Measurements from ENCODE around the gene OLFML2B.

The OLFML2B gene

DNA sequence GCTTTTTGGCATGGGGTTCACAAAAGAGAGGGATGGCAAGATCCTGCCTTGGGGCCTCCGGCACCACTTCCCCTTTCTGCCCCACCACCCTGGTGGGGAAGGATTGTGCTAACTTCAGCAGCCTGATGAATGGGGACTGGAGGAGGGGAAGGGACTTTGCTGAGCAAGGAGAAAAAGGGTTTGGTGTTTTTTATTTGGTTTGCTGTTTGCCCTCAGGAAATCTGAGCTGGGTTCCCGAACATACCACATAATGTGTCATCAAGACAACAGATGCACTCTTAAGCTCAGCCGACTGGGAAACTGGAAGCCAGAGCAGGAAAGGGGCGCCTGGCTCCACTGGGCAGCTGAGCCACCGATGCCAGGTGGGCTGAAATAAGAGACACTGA, 19.8 kb downstream of the OLFML2B start:
- peak; percentile 89 for DNase-seq

DNA sequence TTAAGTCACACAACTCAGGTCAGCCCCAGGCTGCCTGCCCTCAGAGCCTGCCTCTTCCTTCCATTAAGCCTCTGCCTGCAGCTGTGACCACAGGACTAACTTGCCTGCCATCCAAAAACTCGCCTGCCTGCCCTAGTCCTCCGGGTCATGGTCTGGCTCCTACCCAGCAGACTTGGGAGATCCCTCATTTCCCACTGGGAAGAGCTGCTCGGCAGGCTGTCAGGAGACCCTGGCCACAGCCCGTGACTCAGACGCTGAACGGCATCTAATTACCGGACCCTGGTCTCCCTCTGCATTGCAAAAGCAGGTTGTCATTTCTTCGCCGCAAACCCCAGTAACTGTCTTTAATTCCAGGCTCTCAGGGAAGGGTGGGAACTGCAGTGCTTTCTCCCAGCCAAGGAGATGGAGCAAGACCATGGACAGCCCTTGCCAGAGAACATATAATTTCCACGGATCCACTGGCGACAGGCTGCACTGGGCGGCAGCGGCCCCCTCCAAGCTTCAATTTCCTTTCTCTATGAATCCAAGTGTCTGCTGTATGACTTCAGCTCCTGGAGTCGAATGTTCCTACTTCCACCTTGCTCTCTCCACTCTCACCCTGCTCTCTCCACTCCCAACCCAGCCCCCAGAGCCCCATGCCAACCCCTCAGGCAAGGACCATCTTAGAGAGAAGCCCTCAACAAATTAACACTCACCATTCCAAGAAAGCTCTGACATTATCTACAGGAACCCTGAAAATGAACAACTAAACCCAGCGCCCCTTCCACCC, 20.4 kb downstream of the OLFML2B start:
- DNase-seq: peak; percentile 97

DNA sequence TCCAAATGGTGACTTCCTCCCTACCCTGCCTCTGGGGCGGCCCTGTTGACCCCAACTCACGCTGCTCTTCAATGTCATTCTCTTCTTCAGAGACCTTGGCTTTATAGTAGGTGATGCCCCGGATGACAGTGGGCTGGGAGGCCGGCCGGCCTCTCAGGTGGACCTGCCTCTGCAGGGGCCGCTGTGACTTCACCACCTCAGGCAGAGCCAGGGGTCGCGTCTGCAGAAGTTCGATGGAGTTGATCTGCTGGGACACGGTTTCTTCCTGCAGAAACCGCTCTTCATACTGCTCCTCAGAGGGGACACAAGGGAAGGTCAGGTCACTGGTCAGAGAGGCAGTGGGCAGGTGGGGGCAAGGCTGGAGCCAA, 23.6 kb downstream of the OLFML2B start:
- DNase-seq: no peak

DNA sequence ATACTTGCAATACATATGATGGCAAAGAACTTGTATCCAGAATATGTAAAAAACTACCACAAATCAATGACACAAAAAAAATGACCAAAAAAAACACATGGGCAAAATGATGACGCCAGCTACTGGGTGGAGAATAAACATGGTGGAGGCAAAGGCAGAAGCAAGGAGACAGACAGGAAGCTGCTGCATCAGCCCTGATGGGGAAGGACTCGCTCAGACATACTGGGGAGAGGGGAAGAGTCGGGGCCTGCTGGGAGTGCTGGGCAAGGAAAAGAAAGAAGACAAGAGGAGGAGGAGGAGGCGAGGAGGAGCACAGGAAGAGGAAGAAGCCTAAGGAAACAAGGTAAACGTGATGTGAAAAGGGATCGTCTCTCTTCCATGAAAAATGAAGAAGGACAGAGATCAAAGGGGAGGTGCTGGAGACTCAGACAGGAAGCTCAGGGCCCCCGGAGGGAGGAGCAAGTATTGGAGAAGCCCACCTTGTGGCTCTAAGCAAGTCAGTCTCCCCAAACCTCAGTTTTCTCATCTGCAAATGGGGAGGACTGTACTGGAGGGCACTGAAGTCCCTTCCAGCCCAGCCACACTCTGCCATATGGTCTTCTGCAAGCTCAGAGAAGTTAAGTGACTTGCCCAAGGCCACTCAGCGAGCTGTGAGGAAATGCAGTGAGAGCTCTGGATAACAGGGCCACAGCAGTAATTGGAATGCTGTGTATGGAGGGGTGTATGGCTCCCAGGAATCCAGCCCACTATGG, 24.2 kb downstream of the OLFML2B start:
- DNase-seq: no peak

DNA sequence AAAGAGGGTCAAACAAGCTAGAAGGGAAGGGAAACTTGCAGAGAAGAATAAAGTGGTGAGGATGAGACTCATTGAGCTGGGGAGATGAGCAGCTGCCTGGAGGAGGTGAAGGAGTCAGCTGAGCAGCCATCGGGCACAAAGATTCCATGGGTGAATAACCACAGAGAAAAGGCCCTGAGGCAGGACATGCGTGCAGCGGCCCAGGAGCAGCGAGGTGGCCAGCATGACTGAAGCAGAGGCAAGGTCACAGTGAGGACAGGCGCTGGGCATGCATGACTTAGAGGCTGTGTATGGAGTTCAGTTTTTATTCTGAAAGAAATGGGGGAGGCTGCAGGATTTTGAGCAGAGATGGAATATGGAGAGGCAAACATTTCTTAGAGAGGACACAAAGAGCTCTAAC, 24.9 kb downstream of the OLFML2B start:
- DNase-seq: no peak

DNA sequence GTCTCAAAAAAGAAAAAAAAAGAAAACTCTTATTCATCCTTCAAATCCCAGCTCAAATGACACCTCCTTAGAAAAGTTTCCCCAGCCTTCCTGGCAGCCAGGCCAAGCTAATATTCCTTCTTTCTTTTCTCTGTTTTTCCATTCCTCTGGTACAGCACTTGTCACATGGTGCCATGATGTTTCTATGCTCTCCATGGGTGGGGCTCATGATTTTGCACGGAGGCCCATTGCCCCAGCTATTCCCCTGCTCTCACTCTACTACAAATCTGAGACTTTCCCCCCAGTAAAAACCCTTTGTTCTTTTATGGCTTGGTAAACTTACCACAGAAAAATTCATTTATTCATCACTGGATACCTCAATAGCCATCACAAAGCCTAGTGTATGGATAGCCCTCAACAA, 26.5 kb downstream of the OLFML2B start:
- no peak for DNase-seq

DNA sequence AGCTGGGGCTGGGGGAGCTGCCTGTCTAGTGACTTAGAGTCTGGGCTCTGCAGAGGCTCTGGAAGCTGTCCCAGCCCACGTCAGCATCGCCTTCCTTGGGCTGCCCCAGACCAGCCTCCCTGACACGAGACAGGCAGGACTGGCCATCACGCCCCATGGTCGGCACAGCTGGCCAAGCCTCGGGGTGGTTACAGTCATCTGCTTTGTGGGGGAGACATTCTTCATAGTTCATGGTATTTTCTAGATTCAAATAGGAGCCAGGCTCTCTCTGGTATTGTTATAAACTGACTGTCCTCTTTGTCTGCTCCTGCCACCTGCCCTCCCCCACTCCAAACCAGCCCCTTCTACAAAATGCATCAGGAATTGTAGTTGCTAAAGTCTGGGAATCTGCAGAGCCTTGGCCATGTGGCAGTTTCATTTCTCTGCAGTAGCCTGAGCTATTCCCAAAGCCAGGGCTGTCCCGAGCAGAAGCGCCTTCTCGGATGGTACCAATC, 29.4 kb downstream of the OLFML2B start:
- peak; percentile 61 for DNase-seq

DNA sequence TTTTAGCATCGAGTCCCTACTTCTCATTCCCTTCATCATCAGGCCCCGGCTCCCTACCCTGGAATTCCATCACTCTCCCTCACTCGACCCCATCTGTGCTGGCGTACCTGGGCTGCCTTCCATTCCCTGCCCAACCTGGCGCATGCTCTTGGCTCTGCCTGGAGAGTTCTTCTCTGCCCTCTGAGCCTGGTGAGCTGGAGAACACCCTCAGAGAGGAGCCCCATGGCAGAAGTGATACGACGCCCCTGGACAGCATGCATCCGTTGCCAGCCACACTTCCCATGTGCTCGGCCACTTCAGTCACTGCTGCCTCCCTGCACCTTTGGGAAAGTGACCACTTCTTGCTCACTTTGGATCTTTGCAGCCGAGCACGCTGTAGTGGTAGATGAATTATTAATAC, 30.1 kb downstream of the OLFML2B start:
- no peak for DNase-seq

DNA sequence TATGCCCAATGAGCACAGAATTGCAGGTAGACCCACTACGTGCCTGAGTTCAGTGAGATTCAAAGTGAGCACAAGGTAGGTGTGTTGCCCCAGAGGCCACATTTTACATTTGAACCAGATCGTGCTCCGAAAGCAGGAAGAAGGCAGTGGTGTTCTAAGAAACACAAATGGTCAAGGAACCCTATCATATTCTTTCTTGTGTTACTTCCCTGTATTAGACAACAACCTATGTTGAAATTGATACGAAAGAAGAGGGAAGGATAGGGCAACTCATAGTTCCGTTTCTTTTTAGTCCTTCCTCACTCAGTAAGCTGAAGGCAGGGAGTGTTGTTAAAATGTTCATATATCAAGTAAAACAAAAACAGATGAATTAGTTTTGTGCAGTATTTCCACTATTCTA, 33.9 kb downstream of the OLFML2B start:
- DNase-seq: no peak

DNA sequence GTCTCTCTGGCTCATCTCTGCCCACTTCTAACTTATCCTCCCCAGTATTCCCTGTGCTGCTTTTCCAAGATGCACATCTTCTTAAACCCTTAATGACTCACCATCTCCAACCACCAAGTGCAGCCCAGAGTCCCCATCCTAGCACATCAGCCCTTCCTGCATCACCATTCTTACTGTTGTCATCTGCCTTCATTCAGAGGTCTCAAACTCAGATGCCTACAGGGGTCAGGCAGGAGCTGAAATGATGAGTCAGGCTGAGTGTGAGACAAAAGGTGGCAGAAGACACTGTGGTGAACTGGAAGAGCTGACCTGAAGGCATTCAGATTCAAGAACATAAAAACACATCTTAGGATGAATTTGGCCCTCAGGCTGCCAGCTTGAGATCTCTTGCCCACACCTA, 34.6 kb downstream of the OLFML2B start:
- DNase-seq: no peak

DNA sequence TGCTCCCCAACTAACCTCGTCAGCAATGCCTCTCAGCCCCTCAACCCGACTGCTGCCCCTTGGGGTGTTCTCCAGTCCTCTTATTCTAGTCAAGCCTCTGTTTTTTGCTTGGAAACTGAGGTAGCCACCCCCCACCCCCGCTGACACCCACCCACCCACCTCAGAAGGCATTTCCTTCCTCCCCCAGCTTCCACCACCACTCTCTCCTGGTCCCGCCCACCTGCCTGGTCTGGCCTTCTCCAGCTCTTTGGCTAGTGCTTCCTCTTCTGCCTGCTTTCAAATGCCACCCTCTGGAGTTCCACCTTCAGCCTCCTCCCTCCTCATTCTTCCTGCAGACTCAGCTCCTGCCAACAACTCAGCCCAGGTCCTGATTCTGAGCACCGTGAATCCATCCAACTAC, 35.3 kb downstream of the OLFML2B start:
- no peak for DNase-seq

DNA sequence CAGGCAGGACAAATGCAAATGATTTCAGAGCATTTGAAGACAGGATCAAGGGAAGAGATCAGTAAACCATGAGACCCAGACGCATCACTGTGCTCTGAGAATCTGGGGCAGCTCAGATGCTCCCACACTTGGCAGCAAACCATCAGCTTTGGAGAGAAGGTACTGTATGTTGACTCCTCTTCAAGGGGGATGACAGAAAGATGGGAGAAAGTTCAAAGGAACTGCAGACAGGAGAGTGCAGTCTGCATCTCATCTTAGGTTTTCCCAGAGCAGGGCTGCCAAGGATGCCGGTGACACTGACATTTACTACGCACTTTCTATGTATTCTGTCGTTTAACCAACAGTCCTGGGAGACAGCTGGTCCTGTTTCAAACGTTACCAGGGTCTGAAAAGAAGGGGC, 35.8 kb downstream of the OLFML2B start:
- no peak for DNase-seq

DNA sequence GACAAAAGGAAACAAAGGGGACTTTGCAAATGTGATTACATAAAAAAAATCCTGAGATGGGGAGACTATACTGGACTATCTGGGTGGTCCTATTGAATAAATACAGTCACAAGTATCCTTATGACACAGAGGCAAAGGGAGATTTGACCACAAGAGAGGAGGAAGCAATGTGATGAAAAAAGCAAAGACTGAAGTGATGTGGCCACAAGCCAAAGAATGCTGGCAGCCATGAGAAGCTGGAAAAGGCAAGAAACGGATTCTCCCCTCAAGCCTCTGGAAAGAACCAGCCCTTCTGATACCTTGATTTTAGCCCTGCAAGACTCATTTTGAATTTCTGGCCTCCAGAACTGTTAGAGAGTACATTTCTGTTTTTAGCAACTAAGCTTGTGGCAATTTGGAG, 36.4 kb downstream of the OLFML2B start:
- no peak for DNase-seq

DNA sequence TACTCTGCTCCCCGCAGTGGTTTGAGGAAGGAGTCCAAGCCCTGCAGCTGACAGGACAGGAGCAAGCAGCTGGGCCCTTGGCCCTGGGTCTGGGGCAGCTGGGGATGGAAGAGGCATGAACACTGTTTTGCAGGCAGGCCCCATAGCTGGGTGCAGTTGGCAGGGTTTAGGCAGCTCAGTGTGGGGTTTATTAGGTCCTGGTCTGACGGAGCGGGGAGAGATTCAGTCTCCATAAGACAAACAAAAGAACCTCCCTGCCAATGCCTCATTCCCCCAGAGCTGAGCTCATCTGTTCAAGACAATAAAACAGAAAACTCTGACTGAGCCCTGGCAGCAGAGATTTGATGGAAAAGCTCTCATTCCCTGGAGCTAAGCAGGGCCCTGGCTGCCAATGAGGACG, 37.3 kb downstream of the OLFML2B start:
- no peak for DNase-seq

DNA sequence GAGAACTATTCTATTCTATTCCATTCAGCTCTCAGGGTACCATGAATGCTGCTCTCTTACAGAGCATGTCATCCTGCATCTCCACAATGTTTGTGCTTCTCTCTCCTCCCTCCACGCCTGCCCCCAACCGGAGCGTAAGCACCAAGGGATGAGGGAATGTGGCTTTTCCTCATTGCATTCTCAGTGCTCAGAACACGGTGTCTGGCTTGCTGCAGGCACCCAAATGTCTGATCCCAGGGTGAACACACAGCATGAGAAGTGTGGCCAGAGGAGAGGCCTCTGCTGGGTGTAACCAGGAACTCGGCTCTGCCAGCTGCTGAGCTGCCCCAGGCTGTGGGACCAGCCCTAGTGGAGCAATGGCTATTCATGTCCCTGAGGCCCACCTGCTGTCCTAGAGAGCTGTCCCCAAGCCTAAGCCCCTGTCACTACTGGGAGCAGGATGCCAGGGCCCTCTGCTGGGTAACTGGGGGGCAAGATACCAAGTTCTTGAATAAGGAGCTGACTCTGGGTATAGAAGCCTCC, 38.3 kb downstream of the OLFML2B start:
- DNase-seq: no peak

DNA sequence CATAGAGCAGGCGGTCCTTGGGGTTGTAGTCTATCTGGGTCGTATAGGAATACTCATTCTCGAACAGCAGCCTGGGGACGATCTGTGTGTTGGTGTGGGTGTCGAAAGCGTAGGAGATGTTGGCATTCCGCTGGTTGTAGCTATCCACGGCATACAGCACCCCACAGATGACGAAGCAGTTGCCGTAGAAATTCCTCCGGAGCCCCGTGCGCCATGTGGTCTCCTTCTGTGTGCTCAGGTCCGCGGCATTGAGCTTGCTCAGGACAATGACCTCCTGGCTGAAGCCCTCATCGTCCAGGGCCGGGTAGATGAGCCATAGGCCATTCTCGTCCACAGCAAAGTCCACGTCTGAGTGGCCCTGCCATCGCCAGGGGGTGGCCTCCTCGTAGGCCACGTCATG, 39.9 kb downstream of the OLFML2B start:
- no peak for DNase-seq

DNA sequence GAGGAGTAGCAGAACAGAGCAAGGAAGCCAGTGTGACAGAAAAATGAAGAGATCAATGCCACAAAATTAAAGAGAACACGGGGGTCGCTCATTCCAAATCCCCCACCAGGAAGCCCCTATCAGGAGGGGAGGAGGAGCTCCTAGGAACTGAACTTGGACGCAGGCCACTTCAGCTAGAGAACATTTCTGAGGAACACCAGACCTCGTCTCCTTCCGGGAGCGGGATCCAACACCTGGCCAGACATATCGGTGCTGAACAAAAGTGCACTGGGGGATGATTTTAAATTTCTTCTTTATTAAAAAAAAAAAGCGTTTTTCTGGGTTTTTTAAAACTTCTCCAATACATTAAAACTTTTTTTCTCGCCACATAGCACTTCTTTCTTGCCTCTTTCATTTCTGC, 40.8 kb downstream of the OLFML2B start:
- DNase-seq: no peak

DNA sequence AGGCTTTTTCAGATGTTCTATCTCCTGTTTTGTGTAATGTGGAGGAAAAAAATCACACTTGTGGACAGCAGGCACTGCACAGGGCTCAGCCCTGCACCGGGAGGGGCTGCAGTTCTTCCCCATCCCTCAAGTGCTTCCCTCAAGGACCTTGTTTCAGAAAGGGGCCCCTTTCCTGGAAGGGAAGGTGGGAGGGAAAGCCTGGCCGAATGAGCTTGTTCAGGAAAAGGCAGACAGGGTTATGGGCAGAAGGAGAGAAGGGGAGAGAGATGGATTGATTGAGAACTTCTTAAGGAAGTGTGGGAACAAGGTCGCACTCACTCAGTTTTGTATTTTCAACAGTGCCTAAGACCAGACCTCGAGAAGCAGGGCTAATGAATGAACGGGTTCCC, 41.2 kb downstream of the OLFML2B start:
- DNase-seq: no peak

DNA sequence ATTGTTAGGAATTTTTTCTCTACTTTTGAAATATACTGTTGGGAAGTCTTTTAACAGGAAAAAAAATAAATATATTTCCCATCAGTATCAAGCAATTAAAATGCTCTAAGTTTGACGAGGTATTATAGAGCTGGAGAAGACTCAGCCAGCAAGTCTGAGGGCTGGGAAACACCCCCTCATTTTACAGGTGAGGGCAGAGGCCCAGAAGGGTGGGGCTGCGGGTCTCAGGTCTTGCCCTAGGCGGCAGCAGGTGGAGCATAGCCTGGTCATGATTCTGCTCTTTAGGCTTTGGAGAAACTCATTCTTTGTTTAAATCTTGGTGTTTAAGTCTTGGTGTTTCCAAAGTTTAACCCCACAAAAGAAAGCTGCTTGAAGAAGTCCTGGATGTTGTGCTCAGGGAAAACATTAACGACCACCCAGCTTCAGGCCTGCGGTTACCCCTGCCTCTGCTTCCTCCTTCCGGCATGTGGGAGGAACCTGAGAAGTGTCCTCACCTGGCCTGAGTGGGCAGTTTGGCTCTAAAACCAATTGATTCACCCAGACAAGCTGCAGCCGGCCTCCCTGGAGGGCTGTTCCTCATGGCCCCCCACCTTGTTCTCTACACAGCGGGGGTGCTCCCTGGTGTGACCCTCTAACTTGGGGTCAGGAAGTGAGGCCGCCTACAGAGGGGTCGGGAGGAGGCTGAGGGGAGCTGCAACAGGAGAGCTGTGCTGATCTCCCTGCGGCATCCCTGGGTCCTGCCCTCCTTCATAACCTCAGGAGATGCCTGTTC, 41.7 kb downstream of the OLFML2B start:
- DNase-seq: no peak

DNA sequence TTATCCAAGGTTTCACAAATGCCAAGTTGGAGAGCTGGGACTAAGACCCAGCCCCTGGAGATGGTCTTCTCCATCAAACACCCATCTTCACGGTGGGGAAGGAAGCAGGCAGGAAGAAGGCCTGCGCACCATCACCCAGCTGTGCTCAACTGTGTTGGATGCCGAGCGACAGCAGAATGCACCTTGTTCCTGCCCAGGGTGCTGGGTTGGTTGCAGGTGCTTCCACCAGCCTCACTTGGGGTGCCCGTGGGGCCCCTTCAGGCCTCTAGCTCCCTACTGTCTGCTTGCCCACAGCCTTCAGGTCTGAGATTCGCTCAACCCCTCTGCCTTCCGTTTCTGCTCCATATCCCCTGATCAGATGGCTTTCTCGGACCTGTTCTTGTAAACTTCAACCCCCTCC, 42.5 kb downstream of the OLFML2B start:
- no peak for DNase-seq

DNA sequence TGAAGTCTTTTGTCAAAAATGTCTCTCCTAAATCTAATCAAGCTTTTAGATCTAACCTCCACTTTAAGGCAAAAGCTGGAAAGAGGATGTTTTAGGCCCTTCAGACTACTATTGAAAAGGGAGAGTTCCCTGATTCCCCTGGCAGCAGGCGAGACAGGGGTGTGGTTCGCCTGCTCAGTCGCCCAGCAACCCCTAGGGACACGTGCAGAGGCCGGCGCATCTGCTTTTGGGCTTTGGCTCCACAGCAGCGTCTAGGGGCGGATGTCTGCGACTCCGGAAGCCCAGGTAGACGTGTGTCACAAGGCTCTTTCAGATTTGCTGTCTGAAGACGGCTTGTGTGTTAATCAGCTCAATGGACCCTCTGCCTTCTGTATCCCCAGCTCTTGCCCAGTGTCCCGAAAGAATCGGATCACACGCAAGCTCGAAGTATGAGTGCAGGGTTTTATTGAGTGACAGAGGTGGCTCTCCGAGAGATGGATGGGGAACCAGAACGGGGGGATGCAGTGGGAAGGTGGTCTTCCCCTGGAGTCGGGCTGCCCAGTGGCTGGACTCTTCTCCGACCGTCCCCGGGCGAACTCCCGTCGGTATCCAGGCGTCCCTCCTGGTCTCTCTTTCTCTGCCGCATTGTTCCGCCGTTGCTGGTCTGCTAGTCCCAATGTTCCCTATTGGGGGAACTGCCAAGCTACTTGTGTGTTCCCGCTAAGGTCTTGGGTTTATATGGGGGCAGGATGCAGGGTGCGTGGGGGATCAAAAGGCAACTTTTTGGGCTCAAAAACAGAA, 45.5 kb downstream of the OLFML2B start:
- no peak for DNase-seq

DNA sequence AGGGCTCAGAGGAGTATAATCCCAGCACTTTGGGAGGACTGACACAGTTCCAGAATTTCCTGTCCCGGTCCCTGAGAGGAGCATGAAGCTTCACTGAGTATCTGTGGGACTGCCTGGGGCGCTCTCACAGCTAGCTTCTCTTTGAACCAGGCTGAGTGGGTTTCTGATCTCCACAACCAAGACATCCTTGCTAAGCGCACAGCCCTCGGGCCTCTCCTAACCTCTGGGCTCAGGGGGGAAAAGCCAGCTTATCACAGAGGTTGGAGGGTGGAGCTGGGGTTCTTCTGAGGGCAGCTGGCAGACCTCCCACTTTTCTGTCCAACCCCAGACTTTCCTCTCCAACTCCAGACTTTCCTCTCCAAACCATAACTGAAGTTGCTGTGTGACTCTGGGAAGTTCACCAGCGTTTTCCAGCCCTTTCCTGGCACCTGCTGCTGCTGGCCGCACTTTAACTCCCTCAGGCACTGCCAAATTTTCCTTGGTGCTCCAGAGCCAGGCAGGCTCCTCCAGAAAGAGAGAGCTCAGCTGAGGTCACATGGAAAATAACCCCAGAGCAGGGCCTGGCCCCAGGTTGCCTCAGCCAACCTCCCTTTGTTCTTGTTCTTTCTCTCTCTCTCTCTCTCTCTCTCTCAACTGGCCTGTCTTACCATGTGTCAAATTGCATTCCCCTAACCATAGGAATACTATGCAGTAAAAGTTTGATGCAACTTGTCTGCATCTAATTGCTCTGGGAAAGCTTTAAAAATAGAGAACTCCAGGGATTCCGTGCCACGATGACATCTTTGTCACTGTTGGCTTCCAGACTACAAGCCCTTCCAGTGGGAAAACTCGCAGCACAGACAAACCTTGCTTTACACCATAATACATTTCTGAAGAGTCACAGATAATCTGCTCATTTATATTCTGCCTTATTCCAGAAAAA, 49.5 kb downstream of the OLFML2B start:
- DNase-seq: no peak

Data from islet precursor cell (in vitro differentiated cells).